Calu3 (cell line): ENCODE measurements around the gene IL17RD. TPM values are rescaled to one million over a fixed set of nuclear protein-coding genes. Genes with fewer than 3 reads are reported as not detected.
A peak's percentile ranks its signal among the peaks of the same experiment; 100 is the strongest.

Experiments used
- BruUV-seq: library from RNA; stranded (reverse); fragments of 400-500 nt; replicated peaks from 2 replicates; lab custom pipeline; 2021; lab: Mats Ljungman, UMichigan
- CTCF ChIA-PET: fragments of 300-600 bp; sonication (Branson Sonifier 250); formaldehyde crosslinking; loops from one replicate; lab custom pipeline; 2022; ENCODE audit warnings: antibody characterized with exemption; lab: Charles Lee
- DNase-seq: peaks from one replicate; pipeline ENCODE4 v3.0.0; 2022
- H3K27ac Mint-ChIP-seq: one replicate; pipeline ENCODE4 v1.8.0; 2022; ENCODE audit warnings: mixed read lengths; ENCODE audit not compliant: unreplicated experiment
- H3K27me3 Mint-ChIP-seq: one replicate; pipeline ENCODE4 v1.8.0; 2022; ENCODE audit warnings: mixed read lengths; ENCODE audit not compliant: unreplicated experiment
- H3K36me3 Mint-ChIP-seq: one replicate; pipeline ENCODE4 v1.8.0; 2022; ENCODE audit warnings: mild to moderate bottlenecking, moderate library complexity, mixed read lengths; ENCODE audit not compliant: insufficient read depth, unreplicated experiment
- H3K4me1 Mint-ChIP-seq: one replicate; pipeline ENCODE4 v1.8.0; 2022; ENCODE audit warnings: mild to moderate bottlenecking, low read depth, mixed read lengths; ENCODE audit not compliant: unreplicated experiment
- H3K4me3 Mint-ChIP-seq: one replicate; pipeline ENCODE4 v1.8.0; 2022; ENCODE audit warnings: mild to moderate bottlenecking, low read depth, moderate library complexity, mixed read lengths; ENCODE audit not compliant: unreplicated experiment
- H3K9me3 Mint-ChIP-seq: one replicate; pipeline ENCODE4 v1.8.0; 2022; ENCODE audit warnings: low read depth, mixed read lengths; ENCODE audit not compliant: unreplicated experiment
- intact Hi-C: fragments of 100-400 bp; cut with micrococcal nuclease; formaldehyde crosslinking; loops from one replicate; pipeline ENCODE4 v1.10.0; 2022; ENCODE audit not compliant: unreplicated experiment
- total RNA-seq: library from RNA; stranded (reverse); gene quantifications from 2 replicates; pipeline ENCODE4 v1.2.3, GENCODE V29; 2022
- TF ChIP-seq, protein P1 (sequence below): fragments of 200-600 bp; IDR thresholded peaks from one replicate; pipeline ENCODE4 v1.8.0; 2022; ENCODE audit warnings: antibody characterized with exemption; ENCODE audit not compliant: unreplicated experiment

IL17RD gene
- total RNA-seq, 1 experiment from 2014 or later: 2.2 TPM

DNA sequence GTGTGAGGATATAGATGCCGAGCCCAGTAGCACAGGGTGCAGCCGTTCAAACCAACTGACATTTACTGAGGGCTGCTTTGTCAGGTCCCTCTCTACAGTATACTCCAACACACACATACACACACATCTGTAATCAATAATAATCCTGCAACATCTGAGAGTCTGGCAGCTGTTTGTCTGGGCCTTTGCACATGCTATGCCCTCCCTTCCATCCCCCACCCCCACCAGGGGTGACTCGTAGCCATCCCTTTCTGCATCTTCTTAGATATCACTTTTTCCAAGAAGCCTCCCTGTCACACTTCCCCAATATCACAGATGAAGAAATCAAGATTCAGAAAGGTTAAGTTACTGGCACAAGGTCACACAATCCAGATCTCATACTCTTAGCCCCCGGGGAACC lies 91.0 kb downstream of the IL17RD start:
- Mint-ChIP-seq H3K27ac (no peak overlapping the region), H3K27me3 (no peaks in the 10 kb centered on the region), H3K9me3 (no peaks in the 10 kb centered on the region), H3K36me3 (peaks cover 35% of the 10 kb centered on the region), H3K4me3 (no peak overlapping the region), H3K4me1 (peaks cover 32% of the 10 kb centered on the region)
- no TSS peak for BruUV-seq
- TF ChIP-seq, protein P1, sequence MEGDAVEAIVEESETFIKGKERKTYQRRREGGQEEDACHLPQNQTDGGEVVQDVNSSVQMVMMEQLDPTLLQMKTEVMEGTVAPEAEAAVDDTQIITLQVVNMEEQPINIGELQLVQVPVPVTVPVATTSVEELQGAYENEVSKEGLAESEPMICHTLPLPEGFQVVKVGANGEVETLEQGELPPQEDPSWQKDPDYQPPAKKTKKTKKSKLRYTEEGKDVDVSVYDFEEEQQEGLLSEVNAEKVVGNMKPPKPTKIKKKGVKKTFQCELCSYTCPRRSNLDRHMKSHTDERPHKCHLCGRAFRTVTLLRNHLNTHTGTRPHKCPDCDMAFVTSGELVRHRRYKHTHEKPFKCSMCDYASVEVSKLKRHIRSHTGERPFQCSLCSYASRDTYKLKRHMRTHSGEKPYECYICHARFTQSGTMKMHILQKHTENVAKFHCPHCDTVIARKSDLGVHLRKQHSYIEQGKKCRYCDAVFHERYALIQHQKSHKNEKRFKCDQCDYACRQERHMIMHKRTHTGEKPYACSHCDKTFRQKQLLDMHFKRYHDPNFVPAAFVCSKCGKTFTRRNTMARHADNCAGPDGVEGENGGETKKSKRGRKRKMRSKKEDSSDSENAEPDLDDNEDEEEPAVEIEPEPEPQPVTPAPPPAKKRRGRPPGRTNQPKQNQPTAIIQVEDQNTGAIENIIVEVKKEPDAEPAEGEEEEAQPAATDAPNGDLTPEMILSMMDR: no peak
- intact Hi-C loops: no loop called here
- DNase-seq: no peak
- CTCF ChIA-PET: no interaction called here

DNA sequence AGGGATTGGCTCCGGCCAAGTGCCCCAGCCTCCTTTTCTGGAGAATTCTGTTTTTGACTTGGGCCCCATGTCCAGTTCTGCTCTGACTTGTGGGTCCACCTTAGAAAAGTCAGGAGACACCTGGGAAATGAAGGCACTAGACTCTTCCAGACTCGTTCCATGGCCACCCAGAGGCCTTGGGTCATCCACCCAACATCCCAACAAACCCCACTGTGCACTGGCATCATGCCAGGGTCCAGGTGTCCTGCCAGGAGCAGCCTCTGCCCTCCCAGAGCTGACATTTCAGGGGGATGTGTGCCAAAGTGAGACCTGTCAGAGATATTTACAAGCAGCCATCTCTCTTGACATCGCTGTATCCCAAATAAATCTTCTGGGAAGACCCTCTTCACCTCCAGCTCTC lies 91.5 kb downstream of the IL17RD start:
- Mint-ChIP-seq H3K36me3 (peaks cover 29% of the 10 kb centered on the region), H3K27ac (no peak overlapping the region), H3K27me3 (no peaks in the 10 kb centered on the region), H3K9me3 (no peaks in the 10 kb centered on the region), H3K4me1 (peaks cover 37% of the 10 kb centered on the region), H3K4me3 (no peak overlapping the region)
- TF ChIP-seq, protein P1: no peak
- no TSS peak for BruUV-seq
- CTCF ChIA-PET: no interaction called here
- DNase-seq: no peak
- intact Hi-C loops: no loop called here

DNA sequence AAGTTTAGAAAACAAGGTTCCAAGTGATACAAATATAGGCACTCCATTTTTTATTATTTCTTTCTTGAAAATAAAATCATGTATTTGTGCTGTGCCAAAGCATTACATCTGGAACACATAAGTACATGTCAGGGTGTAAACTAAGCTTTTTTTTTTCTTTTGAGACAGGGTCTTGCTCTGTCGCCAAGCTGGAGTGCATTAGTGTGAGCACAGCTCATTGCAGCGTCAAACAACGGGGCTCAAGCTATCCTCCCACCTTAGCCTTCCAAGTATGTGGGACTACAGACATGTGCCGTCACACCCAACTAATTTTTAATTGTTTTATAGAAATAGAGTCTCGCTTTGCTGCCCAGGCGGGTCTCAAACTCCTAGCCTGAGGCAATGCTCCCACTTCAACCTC lies 95.7 kb downstream of the IL17RD start:
- H3K27me3 Mint-ChIP-seq: no peaks in the 10 kb centered on the region
- peak overlapping the region; percentile 36 for H3K4me3 Mint-ChIP-seq
- TF ChIP-seq, protein P1: no peak
- H3K27ac Mint-ChIP-seq: peak overlapping the region; percentile 78
- DNase-seq: no peak
- intact Hi-C loops: loop anchor here (2.0 to 10.0 kb wide), 2 partner anchors 63 to 365 kb away; no protein-coding TSS in a partner anchor
- no TSS peak for BruUV-seq
- CTCF ChIA-PET: no interaction called here
- peaks cover 4% of the 10 kb centered on the region for H3K36me3 Mint-ChIP-seq
- H3K4me1 Mint-ChIP-seq: peaks cover 25% of the 10 kb centered on the region
- no peaks in the 10 kb centered on the region for H3K9me3 Mint-ChIP-seq

DNA sequence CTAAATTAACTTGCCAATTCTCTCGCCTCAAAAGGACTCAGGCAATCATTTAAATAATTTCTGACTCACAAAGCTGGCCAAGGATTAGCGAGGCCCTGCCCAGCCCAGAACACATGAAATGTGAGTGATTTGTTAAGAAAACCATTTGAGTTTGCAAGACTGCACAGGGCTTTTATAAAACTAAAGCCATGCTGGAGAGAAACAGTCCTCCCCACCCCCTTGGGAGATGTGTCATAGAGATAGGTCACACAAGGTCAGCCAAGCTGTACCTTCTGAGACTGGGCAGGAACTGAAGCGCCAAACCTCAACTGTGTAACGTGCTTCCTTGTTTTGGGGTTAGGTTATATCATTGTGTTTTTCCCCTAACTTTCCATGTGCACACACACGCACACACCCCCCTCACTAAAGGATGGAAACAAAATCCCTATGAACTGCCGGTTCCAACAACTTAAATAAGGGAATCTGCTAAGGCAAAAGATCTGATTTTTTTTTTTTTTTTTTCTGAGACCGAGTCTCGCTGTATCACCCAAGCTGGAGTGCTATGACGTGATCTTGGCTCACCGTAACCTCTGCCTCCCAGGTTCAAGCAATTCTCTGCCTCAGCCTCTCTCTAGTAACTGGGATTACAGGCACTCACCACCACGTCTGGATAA lies 96.6 kb downstream of the IL17RD start:
- Mint-ChIP-seq H3K27ac (peak overlapping the region; percentile 78), H3K36me3 (peaks cover 4% of the 10 kb centered on the region), H3K4me1 (peaks cover 26% of the 10 kb centered on the region), H3K27me3 (no peaks in the 10 kb centered on the region), H3K4me3 (peak overlapping the region; percentile 36), H3K9me3 (no peaks in the 10 kb centered on the region)
- no TSS peak for BruUV-seq
- DNase-seq: peak; percentile 70
- CTCF ChIA-PET: interaction anchor here (0.7 to 1.0 kb wide), 2 partner anchors 73 to 955 kb away, joined by 3 to 6 read pairs; no protein-coding TSS in a partner anchor
- intact Hi-C loops: loop anchor here (2.0 to 10.0 kb wide), 2 partner anchors 62 to 364 kb away; no protein-coding TSS in a partner anchor
- TF ChIP-seq, protein P1: no peak
